GM18870 (cell line): Measurements from ENCODE around the gene DNM3.

Experiments
- ATAC-seq: cut with Tn5 transposase; IDR thresholded peaks from one replicate; pipeline ENCODE4 v1.9.1; 2021; ENCODE audit warnings: moderate library complexity; ENCODE audit not compliant: unreplicated experiment

Gene DNM3

DNA sequence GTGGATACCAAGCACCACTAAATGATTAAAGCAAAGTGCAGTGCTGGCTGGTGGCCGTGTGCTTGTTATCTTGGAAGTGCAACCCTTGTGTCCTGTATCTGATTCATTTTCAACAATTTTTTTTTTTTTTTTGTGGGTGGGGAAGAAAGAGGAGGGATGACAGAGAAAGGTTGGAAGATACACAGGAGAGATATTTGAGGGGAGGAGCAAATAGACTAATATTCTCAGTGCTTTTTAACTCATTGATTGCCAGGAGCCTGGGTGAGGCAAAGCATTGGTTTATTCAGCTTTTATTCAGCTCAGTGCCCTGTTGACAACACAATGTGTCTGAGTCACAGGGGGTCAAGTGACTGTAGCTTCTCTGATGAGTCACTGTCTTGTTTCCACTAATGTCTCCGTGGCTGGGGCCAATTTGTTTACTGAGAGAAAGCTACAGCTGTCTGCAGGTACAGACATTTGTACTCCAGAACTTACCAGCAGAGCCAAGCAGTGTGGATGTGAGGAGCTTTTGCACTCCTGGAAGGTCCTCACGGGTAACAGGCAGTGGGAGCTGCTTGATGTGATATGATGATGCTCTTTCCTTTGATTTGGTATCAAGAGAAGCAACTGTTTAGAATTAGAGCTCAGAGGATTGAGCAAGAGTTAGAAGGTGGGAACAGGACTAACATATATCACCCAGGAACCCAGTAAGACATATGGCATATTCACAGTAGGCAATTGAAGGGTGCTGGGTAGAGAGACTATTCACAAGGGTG is 23.6 kb upstream of the DNM3 start:
- ATAC-seq = no peak

DNA sequence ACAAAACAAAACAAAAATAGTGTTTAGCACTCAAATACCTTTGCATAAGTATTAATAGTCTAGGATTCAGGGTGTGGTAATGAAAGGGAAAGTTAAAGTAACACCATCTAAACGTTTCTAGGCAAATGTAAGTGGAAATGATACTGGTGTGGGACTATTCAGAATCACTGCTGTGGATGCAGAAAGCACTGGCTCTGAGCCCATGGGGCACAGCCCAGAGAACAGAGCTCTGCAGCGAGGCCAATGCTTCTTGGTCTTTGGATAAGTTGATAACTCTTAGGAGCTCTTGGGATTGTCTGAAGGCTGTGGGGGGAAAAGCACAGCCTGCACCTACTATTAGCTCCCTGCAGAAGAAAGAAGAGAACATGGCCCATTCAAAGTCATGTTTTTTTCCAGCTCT is 21.4 kb upstream of the DNM3 start:
- no peak for ATAC-seq

DNA sequence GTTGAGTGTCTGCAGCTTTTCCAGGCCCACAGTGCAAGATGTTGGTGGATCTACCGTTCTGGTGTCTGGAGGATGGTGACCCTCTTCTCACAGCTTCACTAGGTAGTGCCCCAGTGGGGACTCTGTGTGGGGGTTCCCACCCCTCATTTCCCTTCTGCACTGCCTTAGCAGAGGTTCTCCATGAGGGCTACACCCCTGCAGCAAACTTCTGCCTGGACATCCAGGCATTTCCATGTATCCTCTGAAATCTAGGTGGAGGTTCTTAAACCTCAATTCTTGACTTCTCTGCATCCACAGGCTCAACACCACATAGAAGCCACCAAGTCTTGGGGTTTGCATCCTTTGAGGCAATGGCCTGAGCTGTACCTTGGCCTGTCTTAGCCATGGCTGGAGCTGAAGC is 14.3 kb upstream of the DNM3 start:
- ATAC-seq = no peak

DNA sequence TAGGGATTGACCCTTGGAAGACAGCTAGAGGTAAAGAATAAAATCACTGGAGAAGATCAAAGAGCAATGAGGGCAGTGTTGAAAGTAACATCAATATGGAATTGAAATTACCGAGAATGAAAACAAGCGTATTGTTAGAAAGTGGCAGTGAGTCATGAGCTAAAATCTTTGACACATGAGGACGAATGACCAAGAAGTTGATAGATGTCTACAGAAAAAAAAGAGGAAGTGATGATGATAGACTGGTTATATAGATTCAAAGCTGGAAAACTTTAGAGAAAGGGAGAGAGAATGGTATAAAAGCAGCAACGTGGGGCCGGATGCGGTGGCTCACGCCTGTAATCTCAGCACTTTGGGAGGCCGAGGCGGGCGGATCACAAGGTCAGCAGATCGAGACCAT is 12.5 kb upstream of the DNM3 start:
- no peak for ATAC-seq

DNA sequence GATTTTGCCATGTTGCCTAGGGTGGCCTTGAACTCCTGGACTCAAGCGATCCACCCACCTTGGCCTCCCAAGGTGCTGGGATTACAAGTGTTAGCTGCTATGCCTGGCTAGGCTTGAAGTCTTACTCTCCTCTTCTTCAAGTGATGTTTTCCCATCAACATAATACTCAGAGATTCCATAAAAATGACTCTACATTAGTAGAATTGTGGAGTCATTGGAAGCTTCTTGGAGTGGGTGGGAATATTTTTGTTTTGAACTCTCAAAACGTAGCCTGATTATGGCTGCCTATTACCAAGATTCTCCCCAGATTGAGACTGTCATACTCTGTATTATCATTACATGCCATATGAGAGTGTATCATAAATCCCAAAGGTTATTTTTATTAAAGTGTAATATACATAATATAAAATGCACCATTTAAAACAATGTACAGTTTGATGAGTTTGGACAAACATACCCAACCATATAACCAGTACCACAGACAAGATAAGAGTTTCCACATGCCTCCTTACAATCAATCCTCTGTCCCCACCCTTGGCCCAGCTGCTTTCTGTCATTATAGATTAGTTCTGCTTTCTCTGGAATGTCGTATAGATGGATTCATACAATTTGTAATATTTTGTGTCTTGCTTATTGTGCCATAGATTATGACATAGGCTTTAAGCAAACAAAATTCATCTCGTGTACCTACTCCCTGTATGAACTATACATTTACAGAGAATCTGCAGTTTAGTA is 8.0 kb upstream of the DNM3 start:
- ATAC-seq = no peak

DNA sequence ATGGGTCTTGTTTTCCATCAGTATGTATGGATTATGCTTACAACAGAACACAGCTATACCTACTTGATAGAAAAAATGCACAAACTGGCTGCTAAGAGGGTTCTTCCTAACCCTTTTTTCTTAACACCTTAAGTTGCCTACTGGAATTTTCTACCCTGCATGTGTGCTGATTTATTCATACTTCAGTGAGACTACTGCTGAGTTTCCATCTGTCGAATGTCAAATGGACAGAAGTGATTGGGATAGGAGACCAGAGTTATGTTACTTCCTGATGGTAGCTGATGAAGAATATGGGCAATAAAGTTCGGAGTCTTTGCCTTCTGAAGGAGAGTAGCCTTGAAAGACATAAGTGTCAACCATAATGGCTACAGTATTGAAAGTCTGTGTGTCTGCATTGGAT is 6.5 kb upstream of the DNM3 start:
- no peak for ATAC-seq

DNA sequence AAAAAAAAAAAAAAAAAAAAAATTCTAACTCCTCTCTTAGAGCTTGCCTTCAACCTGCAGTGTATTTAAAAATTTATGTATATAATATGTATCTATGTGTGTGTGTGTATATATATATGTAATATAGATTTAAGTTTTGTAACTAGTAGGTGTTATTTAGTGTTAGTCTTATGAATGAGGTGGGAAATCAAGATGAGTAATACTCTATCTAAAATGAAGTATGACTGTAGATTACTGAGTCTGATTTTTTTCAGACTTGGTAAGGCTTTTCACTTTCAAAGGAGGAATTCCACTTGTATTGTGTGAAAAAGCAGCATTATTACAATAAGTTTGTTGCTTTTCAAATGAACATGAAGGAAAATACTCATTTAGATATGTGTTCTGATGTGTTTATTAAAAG is 5.4 kb upstream of the DNM3 start:
- ATAC-seq = no peak

DNA sequence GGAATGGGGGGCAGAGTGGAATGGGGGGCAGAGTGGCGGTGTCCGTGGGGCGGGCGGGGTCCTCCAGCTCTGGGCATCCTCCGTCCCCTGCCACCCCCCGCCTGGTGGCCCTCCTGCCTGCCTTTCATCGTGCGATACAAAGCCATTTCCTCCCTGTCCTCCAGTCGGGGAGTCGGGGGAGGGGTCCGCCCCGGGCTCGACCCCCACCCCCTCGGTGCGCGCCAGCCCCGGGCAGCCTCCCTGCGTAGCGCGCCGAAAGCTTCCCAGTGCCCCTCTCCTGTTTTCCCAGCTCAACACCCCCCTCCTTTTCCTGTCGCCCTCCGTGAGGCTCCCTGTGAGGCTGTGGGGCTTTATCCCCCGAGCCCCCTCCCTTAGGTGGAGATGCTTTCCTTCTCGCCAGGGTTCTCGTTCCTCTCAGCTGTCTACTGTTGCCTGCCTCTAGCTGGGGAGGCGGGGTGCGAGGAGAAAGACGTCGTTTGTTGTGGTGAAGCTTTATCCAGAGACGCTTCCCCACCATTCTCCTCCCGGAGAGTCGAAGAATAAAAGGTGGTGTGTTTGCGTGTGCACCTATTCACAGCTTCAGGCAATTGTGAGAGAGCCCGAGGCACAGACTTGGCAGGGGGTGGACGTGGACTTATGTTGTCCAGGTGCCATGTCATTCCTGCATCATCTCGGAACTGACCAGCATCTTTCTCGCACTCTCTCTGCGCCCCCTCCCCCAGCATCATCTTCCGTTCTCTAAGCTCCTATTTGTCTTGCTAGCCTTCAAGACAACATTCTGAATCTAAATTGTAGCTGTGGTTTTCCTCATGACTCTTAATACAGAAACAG is 848 bp downstream of the DNM3 start:
- no peak for ATAC-seq

DNA sequence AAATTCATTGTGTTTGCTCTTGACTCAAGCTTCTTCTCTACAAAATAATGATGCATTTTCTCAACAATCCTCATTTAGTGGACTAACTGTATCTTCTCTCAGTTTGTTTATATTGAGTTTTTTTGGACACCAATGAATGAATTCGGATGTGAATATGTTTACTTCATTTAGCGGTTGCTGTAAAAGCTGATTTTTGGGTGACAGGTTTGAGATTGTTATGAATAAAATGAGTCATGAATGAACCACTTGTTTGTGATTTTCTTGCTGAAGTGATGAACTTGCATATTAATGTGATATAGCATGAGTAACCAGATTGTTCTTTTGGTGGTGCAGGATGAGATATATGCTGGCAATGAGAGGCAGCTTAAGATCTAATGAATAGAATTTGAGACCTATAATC is 3.1 kb downstream of the DNM3 start:
- ATAC-seq = no peak

DNA sequence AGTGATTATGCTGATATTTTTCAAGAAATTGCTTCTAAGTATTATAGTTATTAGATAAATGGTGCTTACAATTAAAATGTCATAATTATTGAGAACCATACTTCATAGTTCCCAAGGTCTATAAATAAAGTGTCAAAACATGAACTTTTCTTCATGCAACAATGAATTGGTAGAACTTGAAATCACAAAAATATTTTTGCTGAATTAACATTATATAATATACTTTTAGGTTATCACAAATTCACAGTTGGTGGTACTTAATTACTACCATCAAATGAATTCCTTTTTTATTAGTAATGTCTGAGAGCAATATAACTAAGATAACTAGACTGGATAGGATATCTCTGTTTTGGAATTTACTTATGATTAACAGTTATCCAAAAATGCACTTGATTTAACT is 4.7 kb downstream of the DNM3 start:
- no peak for ATAC-seq

DNA sequence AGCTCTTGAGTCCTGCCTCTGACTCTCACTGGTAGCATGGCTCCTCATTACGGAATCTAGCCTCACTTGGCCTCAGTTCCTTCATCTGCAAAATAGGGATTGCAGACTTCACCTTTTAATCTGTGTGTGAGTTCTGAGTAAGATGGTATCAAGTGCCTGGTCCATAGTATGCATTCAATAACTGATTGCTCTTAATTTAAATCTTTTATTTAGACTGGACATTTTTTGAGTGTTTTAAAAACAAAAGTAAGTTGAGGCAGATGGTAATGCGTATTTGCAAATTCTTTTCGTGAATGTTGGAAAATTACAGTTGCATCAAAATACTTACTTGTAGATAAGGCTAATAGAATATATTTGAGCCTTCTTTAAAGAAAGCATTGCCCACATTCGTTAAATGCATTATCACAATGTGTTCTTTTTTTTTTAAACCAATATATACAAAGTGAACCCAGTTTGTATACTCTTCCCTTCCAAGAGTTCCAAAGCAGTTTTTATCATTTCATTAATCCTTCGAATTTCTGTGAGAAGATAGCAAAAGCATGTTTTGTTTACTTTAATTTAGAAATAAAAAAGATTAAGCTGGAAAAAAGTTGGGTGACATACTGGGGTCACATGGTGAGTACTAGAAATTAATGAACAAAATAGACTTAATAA is 8.1 kb downstream of the DNM3 start:
- no peak for ATAC-seq

DNA sequence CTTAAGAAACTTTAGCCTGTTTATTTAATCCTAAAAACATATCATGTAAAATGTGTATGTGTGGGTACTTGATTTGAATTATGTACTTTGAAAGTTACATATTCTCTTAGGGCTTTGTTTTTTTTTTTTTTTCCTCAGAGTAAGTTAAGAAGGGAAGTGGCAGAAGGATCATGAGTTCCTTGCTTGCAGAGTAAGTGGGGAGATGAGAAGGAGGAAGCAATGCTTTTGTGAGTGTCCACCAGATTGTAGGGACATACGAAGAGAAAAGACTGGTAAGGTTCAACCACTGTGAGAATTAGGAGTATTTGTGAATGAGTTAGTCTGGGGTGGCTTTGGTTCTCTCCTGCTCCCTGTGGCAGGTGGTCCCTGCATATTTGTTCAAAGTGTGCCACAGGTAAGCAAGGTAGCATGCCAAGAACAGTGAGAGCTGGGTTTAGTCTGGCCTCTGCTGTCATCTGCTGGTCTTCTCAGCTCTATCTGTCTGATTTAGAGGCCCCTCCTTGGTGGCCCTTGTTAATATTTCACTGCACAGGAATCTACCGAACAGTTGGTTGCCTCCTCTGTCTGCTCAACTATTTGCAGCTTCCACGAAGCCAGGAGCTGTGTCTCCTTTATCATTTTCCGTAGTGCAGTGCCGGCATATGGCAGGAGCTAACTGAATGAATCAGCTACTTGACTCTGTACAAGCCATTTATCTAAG is 9.5 kb downstream of the DNM3 start:
- no peak for ATAC-seq

DNA sequence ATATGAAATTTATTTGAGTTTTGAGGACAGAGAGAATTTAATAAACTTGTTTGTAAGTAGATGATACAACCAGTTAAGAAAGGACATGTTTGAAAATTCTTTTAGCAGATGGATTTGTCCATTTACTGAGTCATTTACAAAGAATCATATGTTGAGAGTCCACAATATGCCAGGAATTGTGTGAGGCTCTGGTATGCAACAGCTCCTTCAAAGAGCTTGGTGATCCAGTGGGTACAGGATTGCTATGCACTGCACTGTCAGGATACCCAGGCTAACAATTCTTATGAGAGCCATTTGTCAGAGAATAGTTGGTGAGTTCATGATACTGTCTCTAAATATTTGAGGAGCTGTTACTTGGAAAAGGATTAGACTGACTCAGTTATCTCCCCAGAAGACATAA is 11.0 kb downstream of the DNM3 start:
- ATAC-seq = no peak

DNA sequence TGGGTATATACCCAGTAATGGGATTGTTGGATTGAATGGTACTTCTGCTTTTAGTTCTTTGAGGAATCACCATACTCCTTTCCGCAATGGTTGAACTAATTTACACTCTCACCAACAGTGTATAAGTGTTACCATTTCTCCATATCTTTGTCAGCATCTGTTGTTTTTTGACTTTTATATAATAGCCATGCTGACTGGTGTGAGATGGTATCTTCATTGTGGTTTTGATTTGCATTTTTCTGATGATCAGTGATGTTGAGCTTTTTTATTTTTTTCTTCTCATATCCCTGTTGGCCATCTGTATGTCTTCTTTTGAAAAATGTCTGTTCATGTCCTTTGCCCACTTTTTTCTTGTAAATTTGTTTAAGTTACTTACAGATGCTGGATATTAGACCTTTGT is 14.1 kb downstream of the DNM3 start:
- no peak for ATAC-seq

DNA sequence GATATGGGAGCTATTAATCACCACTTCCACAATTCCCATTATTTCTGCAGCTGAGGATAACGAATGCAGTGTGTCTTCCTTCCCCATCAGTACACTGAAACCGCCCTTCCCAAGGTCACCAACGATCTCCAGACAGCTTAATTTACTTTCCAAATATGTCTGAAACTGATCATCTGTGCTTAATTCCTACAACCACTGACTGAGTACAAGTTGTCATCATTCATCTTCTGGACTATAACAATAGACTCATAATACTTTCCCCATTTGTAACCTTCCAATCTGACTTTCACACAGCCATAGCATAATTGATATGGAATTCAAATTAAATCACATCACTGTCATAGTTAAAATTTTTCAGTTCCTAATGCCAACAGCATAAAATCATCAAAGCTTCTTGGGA is 17.4 kb downstream of the DNM3 start:
- ATAC-seq = no peak

DNA sequence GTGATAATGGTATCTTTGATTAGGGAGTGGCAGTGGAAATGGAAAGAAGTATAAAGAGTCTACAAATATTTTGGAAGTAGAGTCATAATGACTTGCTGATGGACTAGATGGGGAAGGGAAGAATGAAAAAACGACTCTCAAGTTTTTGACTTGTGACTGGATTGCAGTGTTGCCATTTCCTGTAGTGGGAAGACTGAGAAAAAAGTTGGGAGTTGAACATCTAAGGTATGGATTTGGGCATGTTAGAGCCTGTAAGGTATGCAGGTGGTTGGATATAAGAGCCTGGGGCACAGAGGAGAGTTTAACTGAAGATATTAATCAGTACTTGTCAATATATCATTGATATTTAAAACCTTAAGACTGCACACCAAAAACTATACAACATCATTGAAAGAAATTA is 19.4 kb downstream of the DNM3 start:
- no peak for ATAC-seq

DNA sequence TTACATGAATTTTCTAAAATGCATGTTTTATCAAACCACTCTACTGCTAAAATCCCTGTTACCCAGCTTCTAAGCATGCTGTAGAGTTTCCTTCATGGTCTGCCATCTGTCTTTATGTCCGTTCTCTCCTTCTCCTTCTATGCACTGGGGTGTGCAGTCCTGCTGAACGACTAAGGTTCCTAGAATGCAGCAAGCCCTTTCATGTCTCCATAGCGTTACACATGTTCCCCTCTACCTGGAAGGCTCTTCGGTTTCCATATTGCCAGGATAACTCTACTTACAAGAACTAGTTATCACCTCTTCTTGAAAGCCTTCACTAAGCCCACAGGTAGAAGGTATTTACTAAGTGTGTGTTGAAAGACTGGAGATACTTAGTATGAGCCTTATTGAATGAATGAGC is 22.2 kb downstream of the DNM3 start:
- no peak for ATAC-seq

DNA sequence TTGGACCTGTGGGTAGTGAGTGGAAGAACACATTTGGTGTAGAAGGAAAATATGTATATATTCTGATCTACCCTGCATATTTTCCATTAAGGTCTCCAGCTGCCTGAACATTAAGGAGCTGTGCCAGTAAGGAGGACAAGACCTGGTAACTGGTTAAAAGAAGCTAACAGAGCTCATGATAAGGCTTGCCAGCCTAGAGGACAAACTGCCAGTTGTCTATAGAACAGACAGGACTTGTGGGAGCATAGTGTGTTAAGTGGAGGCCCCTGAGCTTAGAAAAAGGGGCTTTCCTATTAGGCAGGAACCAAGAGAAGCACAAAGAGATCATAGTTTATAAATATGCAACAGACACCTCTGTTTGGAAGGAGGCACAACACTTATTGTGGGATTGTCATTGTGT is 23.0 kb downstream of the DNM3 start:
- no peak for ATAC-seq

DNA sequence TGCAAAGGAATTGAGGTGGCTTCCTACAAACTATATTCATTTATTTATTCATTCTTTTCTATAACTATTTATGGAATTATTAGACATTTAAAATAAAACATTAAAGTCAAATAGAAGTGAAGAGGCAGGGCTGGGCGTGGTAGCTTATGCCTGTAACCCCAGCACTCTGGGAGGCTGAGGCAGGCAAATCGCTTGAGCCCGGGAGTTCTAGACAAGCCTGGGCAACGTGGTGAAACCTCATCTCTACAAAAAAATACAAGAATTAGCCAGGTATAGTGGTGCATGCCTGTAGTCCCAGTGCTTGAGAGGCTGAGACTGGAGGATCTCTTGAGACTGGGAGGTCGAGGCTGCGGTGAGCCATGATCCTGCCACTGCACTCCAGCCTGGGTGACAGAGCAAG is 23.8 kb downstream of the DNM3 start:
- no peak for ATAC-seq

DNA sequence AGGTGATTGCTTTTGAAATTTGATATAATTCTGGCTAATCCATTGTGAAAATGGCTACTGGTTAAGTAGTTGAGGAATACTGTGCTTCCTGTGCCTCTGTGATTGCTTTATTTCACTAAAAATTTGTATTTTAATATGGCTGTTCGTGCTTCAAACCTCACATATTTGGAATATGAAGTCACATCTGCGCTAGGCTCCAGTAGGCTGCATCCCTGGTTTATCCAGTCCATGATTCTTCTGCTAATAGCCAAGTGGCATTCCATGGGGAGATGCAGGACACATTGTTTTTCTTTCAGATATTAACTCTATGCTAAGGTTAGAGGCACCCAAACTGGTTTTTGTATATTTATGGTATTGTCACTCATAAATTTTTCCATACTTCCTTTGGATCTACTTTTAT is 25.9 kb downstream of the DNM3 start:
- ATAC-seq = no peak
